Stimulated activated CD4-positive, alpha-beta T cell treated with anti-CD3 and anti-CD28 coated beads, Interleukin-4, amount 100 ng/mL, for 24 hours (primary cell): Measurements from ENCODE around the gene L1CAM.

Experiments
- DNase-seq: peaks from one replicate; pipeline ENCODE4 v3.0.0-alpha.2; 2020

L1CAM gene

GRCh38 chrX:153885968-153886903 is at the start of gene L1CAM:
Gene L1CAM (minus strand): TSS chrX:153886173. CDS start chrX:153875836, 10,337 bp downstream.
- DNase-seq: no peak

- no peak for DNase-seq
These were observed 49.4 kb upstream of the L1CAM start for GRCh38 chrX:153935326-153935851.

GRCh38 chrX:153934762-153935325 is 48.9 kb upstream of the L1CAM start, which contains the start of gene NAA10:
Gene NAA10 (minus strand): TSS chrX:153935037. CDS start chrX:153934904, 133 bp downstream.
- peak; percentile 52 for DNase-seq

GRCh38 chrX:153934148-153934761 is 48.3 kb upstream of the L1CAM start:
- no peak for DNase-seq

- no peak for DNase-seq
These were observed 47.8 kb upstream of the L1CAM start for GRCh38 chrX:153933748-153934147.

GRCh38 chrX:153932220-153932915 is 46.4 kb upstream of the L1CAM start:
- DNase-seq: no peak

GRCh38 chrX:153931748-153932147 is 45.8 kb upstream of the L1CAM start:
- DNase-seq: no peak

GRCh38 chrX:153931151-153931550 is 45.2 kb upstream of the L1CAM start:
- no peak for DNase-seq

GRCh38 chrX:153930011-153930910 is 44.3 kb upstream of the L1CAM start:
- no peak for DNase-seq

GRCh38 chrX:153929576-153929975 is 43.6 kb upstream of the L1CAM start:
- no peak for DNase-seq

- DNase-seq: no peak
These were observed 42.9 kb upstream of the L1CAM start for GRCh38 chrX:153928846-153929245.

GRCh38 chrX:153927922-153928760 is 42.2 kb upstream of the L1CAM start:
- peak; percentile 90 for DNase-seq

GRCh38 chrX:153927672-153927921 is 41.6 kb upstream of the L1CAM start:
- no peak for DNase-seq

GRCh38 chrX:153926858-153927671 is 41.1 kb upstream of the L1CAM start:
- DNase-seq: peak; percentile 70

GRCh38 chrX:153926552-153926857 is 40.5 kb upstream of the L1CAM start:
- no peak for DNase-seq

GRCh38 chrX:153925739-153926551 is 40.0 kb upstream of the L1CAM start, which contains the start of gene ARHGAP4:
Gene ARHGAP4 (minus strand): TSS chrX:153926264. CDS start chrX:153926202, 62 bp downstream.
- peak; percentile 41 for DNase-seq

- no peak for DNase-seq
These were observed 39.4 kb upstream of the L1CAM start for GRCh38 chrX:153925387-153925738.

GRCh38 chrX:153924149-153924861 is 38.3 kb upstream of the L1CAM start:
- peak; percentile 38 for DNase-seq
